HCT116 (cell line): ENCODE measurements around the gene HORMAD2. TPM values are rescaled to one million over a fixed set of nuclear protein-coding genes. Genes with fewer than 3 reads are reported as not detected.

ENCODE experiments used
- ATAC-seq: fragments of 200-7000 bp; cut with Tn5 transposase; 2 replicates; pipeline ENCODE4 v1.9.1; 2020; ENCODE audit warnings: mild to moderate bottlenecking, moderate library complexity
- BruUV-seq: library from RNA; stranded (reverse); fragments of 400-500 nt; replicated peaks from 2 replicates; lab custom pipeline; 2021; lab: Mats Ljungman, UMichigan
- CTCF ChIA-PET: fragments of 300-600 bp; sonication (Branson Sonifier 250); formaldehyde crosslinking; loops from one replicate; lab custom pipeline; 2021; ENCODE audit warnings: antibody characterized with exemption; lab: Charles Lee
- POLR2A ChIA-PET: fragments of 300-600, 350-600 bp; sonication (Branson Sonifier 250); formaldehyde crosslinking; loops from one replicate; lab custom pipeline; 2021; ENCODE audit warnings: antibody characterized with exemption; lab: Charles Lee
- RAD21 ChIA-PET, 2 experiments: fragments of 300-600 bp; sonication (Branson Sonifier 250); formaldehyde crosslinking; loops; one replicate each; lab custom pipeline; 2023; ENCODE audit warnings: low total read pairs in 2 of 2; ENCODE audit not compliant: uncharacterized antibody in 2 of 2, unreplicated experiment in 2 of 2, low non-redundant PET in 1 of 2; lab: Charles Lee
- DNase-seq: peaks from one replicate; pipeline ENCODE4 v3.0.0-alpha.2; 2010; ENCODE audit warnings: low read depth, low spot score
- H2AFZ ChIP-seq: fragments of 200-600 bp; shearing (Covaris generic), sonication (generic); 2 replicates; pipeline ENCODE4 v1.6.1; 2017; ENCODE audit warnings: low read depth, mixed run types, mixed read lengths, antibody characterized with exemption, low read length; ENCODE audit not compliant: poor library complexity, severe bottlenecking
- H3K27ac ChIP-seq: 2 replicates; pipeline ENCODE4 v1.5.1; 2012; ENCODE audit warnings: low read depth, low read length
- H3K27me3 ChIP-seq: fragments of 200-600 bp; sonication (generic); 2 replicates; pipeline ENCODE4 v1.6.1; 2016; ENCODE audit warnings: mixed run types, low read length, mixed read lengths; ENCODE audit not compliant: insufficient read depth
- H3K36me3 ChIP-seq, 2 experiments: fragments of 200-500 bp in 1 of 2; fragments of 200-600 bp in 1 of 2; sonication (Bioruptor generic) in 1 of 2; sonication (generic) in 1 of 2; 2 replicates each; pipeline versions ENCODE4 v1.5.1 to v1.6.1; 2014 to 2016; ENCODE audit warnings: low read length in 2 of 2, inconsistent platforms in 1 of 2, mixed read lengths in 1 of 2, mixed run types in 1 of 2; ENCODE audit not compliant: insufficient read depth in 2 of 2, control insufficient read depth in 1 of 2
- H3K4me1 ChIP-seq, 2 experiments: fragments of 200-600 bp in 1 of 2; sonication (generic) in 1 of 2; 2 replicates each; pipeline versions ENCODE4 v1.5.1 to v1.6.1; 2012 to 2017; ENCODE audit warnings: low read length in 2 of 2, inconsistent platforms in 1 of 2, mild to moderate bottlenecking in 1 of 2, mixed read lengths in 1 of 2, mixed run types in 1 of 2, moderate library complexity in 1 of 2; ENCODE audit not compliant: insufficient read depth in 2 of 2, control insufficient read depth in 1 of 2
- H3K4me2 ChIP-seq: fragments of 200-600 bp; sonication (generic); 2 replicates; pipeline ENCODE4 v1.6.1; 2017; ENCODE audit warnings: mixed run types, low read length, mixed read lengths
- H3K4me3 ChIP-seq, 2 experiments: fragments of 200-600 bp in 1 of 2; sonication (generic) in 1 of 2; replicated peaks in 1 of 2; 2 replicates each; pipeline ENCODE4 v1.5.1; 2011 to 2016; ENCODE audit warnings: low read length in 2 of 2, control low read depth in 1 of 2, low read depth in 1 of 2, mild to moderate bottlenecking in 1 of 2, mixed read lengths in 1 of 2, mixed run types in 1 of 2
- H3K79me2 ChIP-seq: fragments of 200-600 bp; sonication (generic); 2 replicates; pipeline ENCODE4 v1.6.1; 2017; ENCODE audit warnings: mild to moderate bottlenecking, mixed run types, low read length, moderate library complexity, mixed read lengths; ENCODE audit not compliant: insufficient read depth
- H3K9ac ChIP-seq: fragments of 200-600 bp; sonication (generic); 2 replicates; pipeline ENCODE4 v1.6.1; 2016; ENCODE audit warnings: low read length, mixed read lengths
- H3K9me2 ChIP-seq: fragments of 200-600 bp; sonication (generic), shearing (Covaris generic); 2 replicates; pipeline ENCODE4 v1.6.1; 2017; ENCODE audit warnings: mixed run types, mild to moderate bottlenecking, moderate library complexity; ENCODE audit not compliant: insufficient read depth
- H3K9me3 ChIP-seq, 2 experiments: fragments of 200-500 bp in 1 of 2; fragments of 200-600 bp in 1 of 2; sonication (Bioruptor generic) in 1 of 2; sonication (generic) in 1 of 2; 2 replicates each; pipeline ENCODE4 v1.6.1; 2014 to 2017; ENCODE audit warnings: low read length in 2 of 2, mixed read lengths in 2 of 2, inconsistent platforms in 1 of 2, low read depth in 1 of 2, mild to moderate bottlenecking in 1 of 2, mixed run types in 1 of 2, moderate library complexity in 1 of 2; ENCODE audit not compliant: control insufficient read depth in 1 of 2, insufficient read depth in 1 of 2
- H4K20me1 ChIP-seq: fragments of 200-600 bp; sonication (generic), shearing (Covaris generic); 2 replicates; pipeline ENCODE4 v1.6.1; 2017; ENCODE audit warnings: mixed run types, mild to moderate bottlenecking, moderate library complexity; ENCODE audit not compliant: insufficient read depth
- CBX3 ChIP-seq: IDR thresholded peaks from 2 replicates; pipeline ENCODE4 v1.6.1; 2012; ENCODE audit warnings: low read depth
- CEBPB ChIP-seq: IDR thresholded peaks from 2 replicates; pipeline ENCODE4 v1.6.1; 2012; ENCODE audit warnings: low read depth
- CTCF ChIP-seq, 3 experiments: fragments of 200-600 bp in 1 of 3; sonication (generic) in 1 of 3; IDR thresholded peaks in 2 of 3; conservative IDR thresholded peaks in 1 of 3; 2 replicates each; pipeline ENCODE4 v1.5.1; 2012 to 2017; ENCODE audit warnings: low read depth in 2 of 3, low read length in 2 of 3, antibody characterized with exemption in 1 of 3, borderline replicate concordance in 1 of 3, control low read depth in 1 of 3, mild to moderate bottlenecking in 1 of 3, mixed read lengths in 1 of 3, mixed run types in 1 of 3, moderate library complexity in 1 of 3; ENCODE audit not compliant: insufficient read depth in 1 of 3
- EGR1 ChIP-seq: IDR thresholded peaks from 2 replicates; pipeline ENCODE4 v1.6.1; 2012; ENCODE audit warnings: low read depth
- EZH2 ChIP-seq: fragments of 200-600 bp; sonication (generic); IDR thresholded peaks from 2 replicates; pipeline ENCODE4 v1.6.1; 2017; ENCODE audit warnings: antibody characterized with exemption, mixed run types
- EZH2phosphoT487 ChIP-seq: fragments of 200-600 bp; IDR thresholded peaks from 2 replicates; pipeline ENCODE4 v1.6.1; 2018; ENCODE audit warnings: antibody characterized with exemption, borderline replicate concordance
- FOSL1 ChIP-seq: IDR thresholded peaks from 2 replicates; pipeline ENCODE4 v1.6.1; 2012; ENCODE audit warnings: low read depth
- JUND ChIP-seq: IDR thresholded peaks from 2 replicates; pipeline ENCODE4 v1.6.1; 2012
- MAX ChIP-seq: IDR thresholded peaks from 2 replicates; pipeline ENCODE4 v1.6.1; 2012
- POLR2AphosphoS5 ChIP-seq: IDR thresholded peaks from 2 replicates; pipeline ENCODE4 v1.6.1; 2011; ENCODE audit warnings: mild to moderate bottlenecking, low read depth, low read length, moderate library complexity
- RAD21 ChIP-seq: IDR thresholded peaks from 2 replicates; pipeline ENCODE4 v1.6.1; 2012; ENCODE audit warnings: low read depth, mild to moderate bottlenecking
- REST ChIP-seq: IDR thresholded peaks from 2 replicates; pipeline ENCODE4 v1.6.1; 2012; ENCODE audit warnings: low read depth
- SP1 ChIP-seq: IDR thresholded peaks from 2 replicates; pipeline ENCODE4 v1.6.1; 2012; ENCODE audit warnings: low read depth
- SRF ChIP-seq: IDR thresholded peaks from 2 replicates; pipeline ENCODE4 v1.6.1; 2012; ENCODE audit warnings: low read depth
- TCF7L2 ChIP-seq: IDR thresholded peaks from 2 replicates; pipeline ENCODE4 v1.7.0; 2011; ENCODE audit warnings: borderline replicate concordance, inconsistent platforms; ENCODE audit not compliant: insufficient read depth, insufficient read length; ENCODE audit errors: extremely low read depth
- YY1 ChIP-seq: IDR thresholded peaks from 2 replicates; pipeline ENCODE4 v1.6.1; 2011; ENCODE audit warnings: low read length, low read depth, moderate library complexity, mild to moderate bottlenecking; ENCODE audit not compliant: insufficient replicate concordance; ENCODE audit errors: extremely low read depth
- ZBTB33 ChIP-seq: IDR thresholded peaks from 2 replicates; pipeline ENCODE4 v1.6.1; 2011; ENCODE audit warnings: mild to moderate bottlenecking, low read length, moderate library complexity; ENCODE audit not compliant: insufficient replicate concordance; ENCODE audit errors: extremely low read depth
- ZFX ChIP-seq: fragments of 450-650 bp; IDR thresholded peaks from 2 replicates; pipeline ENCODE4 v1.6.1; 2017
- ZNF274 ChIP-seq: fragments of 200-500 bp; sonication (Bioruptor generic); IDR thresholded peaks from 2 replicates; pipeline ENCODE4 v1.6.1; 2014; ENCODE audit warnings: mild to moderate bottlenecking, low read depth, low read length, inconsistent platforms
- intact Hi-C: fragments of 100-400 bp; cut with micrococcal nuclease; formaldehyde crosslinking; loops from 2 replicates; pipeline ENCODE4 v1.10.0; 2022
- total RNA-seq: library from RNA; stranded (reverse); gene quantifications from one replicate; pipeline ENCODE4 v1.2.1, GENCODE V29; 2021; ENCODE audit not compliant: unreplicated experiment

The HORMAD2 gene
- total RNA-seq, 1 experiment from 2014 or later: not detected

GRCh38 chr22:30038219-30038618 is 42.0 kb upstream of the HORMAD2 start:
- ChIA-PET RAD21 (no interaction called here), POLR2A (no interaction called here), CTCF (no interaction called here)
- no peak overlapping the region for H3K9ac ChIP-seq
- H3K4me3 ChIP-seq: no peak overlapping the region
- H3K27me3 ChIP-seq: no peaks in the 10 kb centered on the region
- H3K36me3 ChIP-seq: no peaks in the 10 kb centered on the region
- peak overlapping the region; percentile 40; the same call in 1 of the 2 replicates for H3K4me2 ChIP-seq
- H2AFZ ChIP-seq: no peak overlapping the region
- H3K4me1 ChIP-seq: peaks cover 6 to 20% of the 10 kb centered on the region in 2 experiments
- no peaks in the 10 kb centered on the region for H3K79me2 ChIP-seq
- no peaks in the 10 kb centered on the region for H3K9me3 ChIP-seq
- no peak for DNase-seq
- no peaks in the 10 kb centered on the region for H3K9me2 ChIP-seq
- no peak overlapping the region for H3K27ac ChIP-seq
- no TSS peak for BruUV-seq
- H4K20me1 ChIP-seq: no peaks in the 10 kb centered on the region
- TF ChIP-seq CBX3: no peak
- TF ChIP-seq POLR2AphosphoS5: no peak
- no peak for TF ChIP-seq SP1
- TF ChIP-seq FOSL1: no peak
- no peak for TF ChIP-seq TCF7L2
- TF ChIP-seq EZH2: no peak
- no peak for TF ChIP-seq YY1
- no peak for TF ChIP-seq CTCF (IDR thresholded peaks at IDR 0.05 in 2 of 3, conservative IDR thresholded peaks at IDR 0.05 in 1 of 3; ENCODE audit: borderline replicate concordance in 1 of 3, insufficient read depth in 1 of 3, low read depth in 2 of 3, low read length in 2 of 3)
- no peak for TF ChIP-seq EZH2phosphoT487
- no peak for TF ChIP-seq ZNF274
- no peak for TF ChIP-seq EGR1
- TF ChIP-seq RAD21: no peak
- no peak for TF ChIP-seq ZFX
- no peak for TF ChIP-seq REST
- TF ChIP-seq ZBTB33: no peak
- TF ChIP-seq JUND: no peak
- no peak for TF ChIP-seq CEBPB
- TF ChIP-seq MAX: no peak
- no peak for TF ChIP-seq SRF
- intact Hi-C loops: no loop called here
- ATAC-seq: no peak
